IPS DF 4.7 (cell line): ENCODE results near the gene MED29.

Experiments used
- DNase-seq: peaks from one replicate; pipeline ENCODE4 v3.0.0-alpha.2; 2013; ENCODE audit warnings: low spot score; ENCODE audit errors: extremely low read depth

The MED29 gene

GRCh38 chr19:39426170-39426569, 35.0 kb downstream of the MED29 start:
- no peak for DNase-seq

GRCh38 chr19:39427707-39428106, 36.5 kb downstream of the MED29 start:
- no peak for DNase-seq

- no peak for DNase-seq
Measured at GRCh38 chr19:39428283-39429112, 37.3 kb downstream of the MED29 start.

GRCh38 chr19:39430675-39431593, 39.8 kb downstream of the MED29 start:
- no peak for DNase-seq

- DNase-seq = no peak
Measured at GRCh38 chr19:39432677-39433025, 41.5 kb downstream of the MED29 start.

- no peak for DNase-seq
Measured at GRCh38 chr19:39433480-39434079, 42.4 kb downstream of the MED29 start.

- DNase-seq = no peak
Measured at GRCh38 chr19:39434123-39435076, 43.2 kb downstream of the MED29 start.

GRCh38 chr19:39435499-39436349, 44.5 kb downstream of the MED29 start, which contains the start of gene RPS16:
TSS of gene RPS16 (minus strand) at chr19:39435949. CDS start at chr19:39435895, 54 bp downstream.
- DNase-seq = no peak

- no peak for DNase-seq
Measured at GRCh38 chr19:39436350-39436716, 45.2 kb downstream of the MED29 start.

- no peak for DNase-seq
Measured at GRCh38 chr19:39438270-39438934, 47.2 kb downstream of the MED29 start.

- no peak for DNase-seq
Measured at GRCh38 chr19:39444598-39445195, 53.5 kb downstream of the MED29 start.

- peak; percentile 92 for DNase-seq
Measured at GRCh38 chr19:39445196-39446111, 54.3 kb downstream of the MED29 start, which contains the start of gene SUPT5H. TSS of gene SUPT5H (plus strand) at chr19:39445582. CDS start at chr19:39445891, 309 bp downstream.

GRCh38 chr19:39446365-39447084, 55.3 kb downstream of the MED29 start:
- no peak for DNase-seq

GRCh38 chr19:39448271-39448670, 57.1 kb downstream of the MED29 start:
- DNase-seq = no peak

- DNase-seq = no peak
Measured at GRCh38 chr19:39449116-39449797, 58.1 kb downstream of the MED29 start.
